Astrocyte of the cerebellum (primary cell): ENCODE results near the gene MB.

Experiments
- DNase-seq: peaks from one replicate; pipeline ENCODE4 v3.0.0-alpha.2; 2011; ENCODE audit warnings: low read depth
- H3K4me3 ChIP-seq: 2 replicates; pipeline ENCODE4 v1.5.1; 2011; ENCODE audit warnings: mild to moderate bottlenecking, low read depth, low read length, moderate library complexity
- CTCF ChIP-seq: IDR thresholded peaks from 2 replicates; pipeline ENCODE4 v1.5.1; 2012; ENCODE audit warnings: low read length, low read depth, moderate library complexity, mild to moderate bottlenecking; ENCODE audit errors: missing control alignments
- in situ Hi-C: cut with HindIII; loops from 2 replicates; pipeline ENCODE4 v1.10.0; 2017; ENCODE audit warnings: low sequenced_read_pairs

Gene MB

GRCh38 chr22:35657571-35658312 is 40.6 kb upstream of the MB start:
- no peak overlapping the region for H3K4me3 ChIP-seq
- TF ChIP-seq CTCF, result no peak
- DNase-seq, result no peak
- in situ Hi-C loops, result no loop called here

DNA sequence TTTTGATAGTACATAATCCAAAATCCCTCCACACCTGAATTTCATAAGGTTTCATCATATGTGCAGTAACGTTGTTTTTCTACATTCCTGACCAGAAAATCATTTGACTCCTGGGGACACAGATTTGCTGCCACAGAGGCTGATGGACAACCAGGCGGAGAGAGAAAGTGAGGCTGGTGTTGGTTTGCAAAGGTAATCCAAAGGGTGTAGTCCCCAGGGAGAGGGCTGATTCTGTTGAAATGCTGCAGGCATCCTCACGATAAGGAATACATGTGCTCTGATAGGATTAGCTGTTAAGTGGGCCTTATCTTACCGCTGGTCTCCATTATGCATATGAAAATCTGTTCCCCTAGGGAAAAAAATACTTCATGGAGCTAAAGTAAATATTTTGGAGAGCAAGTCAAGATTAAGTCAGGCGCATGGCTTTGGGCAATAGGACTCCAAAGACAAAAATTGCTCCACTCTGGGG is 39.2 kb upstream of the MB start:
- TF ChIP-seq CTCF, result no peak
- in situ Hi-C loops, result no loop called here
- no peak for DNase-seq
- no peak overlapping the region for H3K4me3 ChIP-seq

GRCh38 chr22:35653824-35654223 is 36.7 kb upstream of the MB start:
- TF ChIP-seq CTCF, result no peak
- H3K4me3 ChIP-seq, result no peak overlapping the region
- DNase-seq, result no peak
- in situ Hi-C loops, result no loop called here

DNA sequence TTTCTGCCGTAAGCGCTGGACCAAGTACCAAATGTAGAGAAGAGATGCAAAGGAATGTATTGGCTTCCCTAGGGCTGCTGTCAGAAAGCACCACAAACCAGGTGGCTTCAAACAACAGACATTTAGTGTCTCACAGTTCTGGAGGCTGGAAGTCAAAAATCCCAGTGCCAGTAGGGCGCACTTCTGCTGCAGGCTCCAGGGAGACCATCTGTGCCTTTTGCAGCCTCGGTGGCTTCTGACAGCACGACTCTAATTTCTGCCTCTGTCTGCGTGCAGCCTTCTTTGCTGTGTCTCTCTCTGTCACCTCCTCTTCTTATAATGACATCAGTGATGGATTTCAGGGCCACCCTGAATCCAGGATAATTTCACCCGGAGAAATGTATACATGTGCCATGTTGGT is 34.0 kb upstream of the MB start:
- H3K4me3 ChIP-seq, result no peak overlapping the region
- no peak for DNase-seq
- in situ Hi-C loops, result no loop called here
- TF ChIP-seq CTCF, result no peak

DNA sequence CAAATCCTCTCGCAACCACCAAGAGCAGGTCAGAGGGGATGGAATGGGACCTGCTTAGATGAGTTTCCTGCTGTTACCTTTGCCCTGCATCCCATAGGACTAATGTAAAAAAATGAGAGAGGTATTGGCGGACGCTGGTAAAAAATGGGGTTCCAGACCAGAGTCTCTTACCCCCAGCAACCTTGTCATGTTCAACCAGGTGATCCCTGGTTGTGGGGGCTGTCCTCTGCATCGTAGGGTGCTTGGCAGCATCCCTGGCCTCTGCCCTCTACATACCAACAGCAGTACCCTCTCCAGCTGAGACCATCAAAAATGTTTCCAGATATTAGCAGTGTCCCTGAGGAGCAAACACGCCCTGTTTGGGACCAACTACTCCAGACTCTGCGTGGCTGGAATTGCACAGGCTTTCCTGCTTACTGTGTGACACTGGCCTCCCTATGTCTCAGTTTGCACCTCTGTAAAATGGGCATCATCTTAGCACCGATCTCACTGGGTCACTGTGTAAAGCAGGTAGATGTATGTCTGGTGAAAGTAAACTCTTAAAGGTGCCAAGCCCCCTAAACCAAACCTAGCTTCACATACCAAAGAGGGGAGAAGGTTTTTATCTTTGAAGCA is 32.6 kb upstream of the MB start:
- TF ChIP-seq CTCF, result no peak
- in situ Hi-C loops, result no loop called here
- no peak for DNase-seq
- no peak overlapping the region for H3K4me3 ChIP-seq

DNA sequence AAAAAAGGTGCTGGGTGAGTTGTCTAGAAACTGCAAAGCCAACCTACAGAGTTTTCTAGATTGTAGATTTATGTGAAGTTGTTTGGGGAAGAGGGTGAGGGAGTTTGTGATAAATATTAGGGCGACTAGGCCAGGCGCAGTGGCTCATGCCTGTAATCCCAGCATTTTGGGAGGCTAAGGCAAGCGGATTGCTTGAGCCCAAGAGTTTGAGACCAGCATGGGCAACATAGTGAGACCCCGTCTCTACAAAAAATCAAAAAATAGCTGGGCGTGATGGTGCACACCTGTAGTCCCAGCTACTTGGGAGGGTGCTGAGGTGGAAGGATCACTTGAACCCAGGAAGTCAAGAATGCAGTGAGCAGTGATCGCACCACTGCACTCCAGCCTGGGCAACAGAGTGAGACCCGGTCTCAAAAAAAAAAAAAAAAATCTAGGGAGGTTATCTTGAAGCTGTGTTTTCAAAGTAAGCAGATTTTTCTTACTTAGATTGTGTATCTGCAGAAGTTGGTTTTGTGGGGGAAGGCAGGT is 32.0 kb upstream of the MB start:
- H3K4me3 ChIP-seq, result peak overlapping the region; percentile 49
- in situ Hi-C loops, result no loop called here
- no peak for DNase-seq
- no peak for TF ChIP-seq CTCF
